Measurements from ENCODE around the gene CANX.

GRCh38 chr5:179780362-179780761 is 81.6 kb downstream of the CANX start:
- no peak for TF ChIP-seq MXD4 (CRISPR knock-in tag; IDR thresholded peaks at IDR 0.05)
- no peak for TF ChIP-seq HDAC1 (CRISPR knock-in tag; IDR thresholded peaks at IDR 0.05)
- no peak for TF ChIP-seq USF2 (IDR thresholded peaks at IDR 0.05; ENCODE audit: low read depth, low read length)
- TF ChIP-seq USF2 (CRISPR knock-in tag; IDR thresholded peaks at IDR 0.05; ENCODE audit: borderline replicate concordance) = no peak
- no peak for TF ChIP-seq ZNF629 (CRISPR knock-in tag; conservative IDR thresholded peaks at IDR 0.05)
- TF ChIP-seq PBX3 (CRISPR knock-in tag; IDR thresholded peaks at IDR 0.05; ENCODE audit: borderline replicate concordance) = no peak
- no peak for TF ChIP-seq CTCF (CRISPR knock-in tag; IDR thresholded peaks at IDR 0.05)
- TF ChIP-seq ZNF331 (CRISPR knock-in tag; IDR thresholded peaks at IDR 0.05) = no peak
- no peak for TF ChIP-seq KLF16 (CRISPR knock-in tag; IDR thresholded peaks at IDR 0.05)
- no peak for TF ChIP-seq ZBTB33 (CRISPR knock-in tag; IDR thresholded peaks at IDR 0.05)
- TF ChIP-seq ZFYVE20 (CRISPR knock-in tag; IDR thresholded peaks at IDR 0.05; ENCODE audit: borderline replicate concordance, low read depth) = no peak
- no peak for TF ChIP-seq MTF1 (CRISPR knock-in tag; IDR thresholded peaks at IDR 0.05)
- TF ChIP-seq EZH2 (conservative IDR thresholded peaks at IDR 0.05; ENCODE audit: low read depth, low read length) = no peak
- no peak for TF ChIP-seq DNMT1 (CRISPR knock-in tag; IDR thresholded peaks at IDR 0.05)

Measured in HepG2 (cell line).